K562 (cell line): ENCODE measurements around the gene PAQR8. TPM values are rescaled to one million over a fixed set of nuclear protein-coding genes. Genes with fewer than 3 reads are reported as not detected.

Experiments used
- ATAC-seq: fragments of 200-7000 bp; cut with Tn5 transposase; 3 replicates; pipeline ENCODE4 v1.9.1; 2020; ENCODE audit warnings: moderate library complexity
- BruUV-seq: library from RNA; stranded (reverse); fragments of 400-500 nt; replicated peaks from 2 replicates; lab custom pipeline; 2021; lab: Mats Ljungman, UMichigan
- CTCF ChIA-PET: fragments of 300-600 bp; formaldehyde crosslinking; extraction: SDS; loops from one replicate; lab custom pipeline; 2021; ENCODE audit warnings: low intra/inter-chr PET ratio; lab: Yijun Ruan, JAX
- POLR2A ChIA-PET: fragments of 300-600, 350-650 bp; sonication (Branson Sonifier 250); formaldehyde crosslinking; extraction: SDS; loops from one replicate; lab custom pipeline; 2021; ENCODE audit warnings: antibody characterized with exemption, inconsistent platforms; lab: Yijun Ruan, JAX
- DNase-seq, 4 experiments: peaks; one replicate each; pipeline versions ENCODE4 v3.0.0 to v3.0.0-alpha.2; 2011 to 2018; ENCODE audit warnings: low spot score in 3 of 4, mixed read lengths in 3 of 4; ENCODE audit errors: extremely low read depth in 1 of 4
- FAIRE-seq: peaks from 2 replicates; lab custom pipeline; 2011; peaks lifted over from hg19 to GRCh38; lab: Jason Lieb, UNC
- H2AFZ ChIP-seq: 2 replicates; pipeline ENCODE4 v1.6.0; 2011; ENCODE audit warnings: low read depth, low read length, control low read depth, inconsistent platforms
- H3K27ac ChIP-seq: fragments of 200-600 bp; 3 replicates; pipeline ENCODE4 v1.8.0; 2011; ENCODE audit warnings: low read depth, mild to moderate bottlenecking, control low read depth, inconsistent platforms, low read length, moderate library complexity, mixed read lengths; ENCODE audit errors: extremely low read depth
- H3K27me3 ChIP-seq, 2 experiments: fragments of 300-600 bp in 1 of 2; 2 replicates in 1 of 2; 3 replicates in 1 of 2; pipeline versions ENCODE4 v1.6.0 to v1.8.0; 2011; ENCODE audit warnings: inconsistent platforms in 2 of 2, low read length in 2 of 2, mild to moderate bottlenecking in 1 of 2, mixed read lengths in 1 of 2, moderate library complexity in 1 of 2; ENCODE audit not compliant: control insufficient read depth in 2 of 2, insufficient read depth in 2 of 2
- H3K36me3 ChIP-seq: fragments of 300-600 bp; 3 replicates; pipeline ENCODE4 v1.8.0; 2011; ENCODE audit warnings: mild to moderate bottlenecking, low read length, inconsistent platforms; ENCODE audit not compliant: control insufficient read depth, insufficient read depth
- H3K4me1 ChIP-seq, 2 experiments: fragments of 200-600 bp in 1 of 2; replicated peaks in 1 of 2; 2 replicates in 1 of 2; 3 replicates in 1 of 2; pipeline versions ENCODE4 v1.5.1 to v1.8.0; 2011; ENCODE audit warnings: inconsistent platforms in 2 of 2, low read length in 2 of 2, mild to moderate bottlenecking in 1 of 2, mixed read lengths in 1 of 2, moderate library complexity in 1 of 2; ENCODE audit not compliant: control insufficient read depth in 2 of 2, insufficient read depth in 2 of 2
- H3K4me2 ChIP-seq: 2 replicates; pipeline ENCODE4 v1.6.1; 2011; ENCODE audit warnings: low read length, control low read depth, inconsistent platforms, mixed read lengths; ENCODE audit not compliant: insufficient read depth
- H3K4me3 ChIP-seq: fragments of 200-600 bp; sonication (generic), shearing (Covaris generic); 2 replicates; pipeline ENCODE4 v1.5.1; 2016; ENCODE audit warnings: control low read depth, inconsistent platforms
- H3K79me2 ChIP-seq: fragments of 200-600 bp; 3 replicates; pipeline ENCODE4 v1.8.0; 2011; ENCODE audit warnings: low read length, inconsistent platforms; ENCODE audit not compliant: control insufficient read depth, insufficient read depth
- H3K9ac ChIP-seq, 2 experiments: 2 replicates each; pipeline versions ENCODE4 v1.6.0 to v1.6.1; 2011; ENCODE audit warnings: low read depth in 2 of 2, low read length in 2 of 2, control low read depth in 1 of 2, inconsistent platforms in 1 of 2, mild to moderate bottlenecking in 1 of 2, mixed read lengths in 1 of 2; ENCODE audit not compliant: insufficient read depth in 1 of 2
- H3K9me1 ChIP-seq: one replicate; pipeline ENCODE4 v1.6.0; 2011; ENCODE audit warnings: inconsistent platforms, mild to moderate bottlenecking, low read length, moderate library complexity; ENCODE audit not compliant: control insufficient read depth, insufficient read depth
- H3K9me3 ChIP-seq: replicated peaks from 2 replicates; pipeline ENCODE4 v1.5.1; 2011; ENCODE audit warnings: low read depth, low read length, inconsistent platforms; ENCODE audit not compliant: control insufficient read depth, insufficient read depth
- H4K20me1 ChIP-seq: replicated peaks from 2 replicates; pipeline ENCODE4 v1.6.1; 2011; ENCODE audit warnings: low read length, inconsistent platforms, mixed read lengths; ENCODE audit not compliant: control insufficient read depth, insufficient read depth
- CREB1 ChIP-seq, 2 experiments: sonication (generic) in 1 of 2; formaldehyde crosslinking in 1 of 2; IDR thresholded peaks; 2 replicates each; pipeline versions ENCODE4 v1.6.1 to v1.8.0; 2012 to 2022; ENCODE audit warnings: inconsistent platforms in 1 of 2, mild to moderate bottlenecking in 1 of 2, missing genetic modification reagents in 1 of 2, moderate library complexity in 1 of 2
- ZNF12 ChIP-seq: sonication (generic); formaldehyde crosslinking; IDR thresholded peaks from 2 replicates; pipeline ENCODE4 v1.4.0; 2020; ENCODE audit warnings: mild to moderate bottlenecking, missing genetic modification reagents
- ZNF778 ChIP-seq: fragments of 450-650 bp; formaldehyde crosslinking; IDR thresholded peaks from 2 replicates; pipeline ENCODE4 v1.4.0; 2020; ENCODE audit warnings: mild to moderate bottlenecking, moderate library complexity
- WGBS: fragments of 100-300 bp; shearing (Covaris generic); methylation state at CpG from one replicate; pipeline ENCODE4 v1.1.6; 2016; ENCODE audit warnings: low coverage, mixed read lengths; ENCODE audit not compliant: insufficient coverage; ENCODE audit errors: missing lambda C conversion rate; 5-methylcytosine and 5-hydroxymethylcytosine counted together
- in situ Hi-C: fragments of 300-500 bp; cut with MboI; formaldehyde crosslinking; loops from 4 replicates; pipeline ENCODE4 v1.15.0; 2018; ENCODE audit warnings: inconsistent platforms, mixed read lengths
- intact Hi-C: fragments of 100-400 bp; cut with micrococcal nuclease; formaldehyde crosslinking; loops from 2 replicates; pipeline ENCODE4 v1.14.2; 2022
- polyA plus RNA-seq, 8 experiments: library from polyadenylated mRNA; depleted of rRNA in 4 of 8; stranded (reverse) in 5 of 8; unstranded in 3 of 8; fragments of >200 nt; fragmentation: Nextera tagmentation in 2 of 8; fragmentation: Illumina TruSeq in 1 of 8; extraction: Ambion mirVana in 2 of 8; extraction: Trizol in 1 of 8; gene quantifications; 2 replicates each; pipeline versions ENCODE4 v1.2.1 to v1.2.3, GENCODE V29; 2011 to 2014; ENCODE audit warnings: inconsistent platforms in 1 of 8, missing spikeins in 1 of 8
- total RNA-seq, 7 experiments: library from RNA; depleted of rRNA in 6 of 7; stranded (reverse); fragments of >200 nt in 6 of 7; fragmentation: Illumina TruSeq in 2 of 7; extraction: Trizol in 2 of 7; gene quantifications; 2 replicates each; pipeline versions ENCODE4 v1.2.1 to v1.2.3, GENCODE V29; 2011 to 2021; ENCODE audit warnings: low replicate concordance in 1 of 7
- TF ChIP-seq, protein P1 (sequence below), 2 experiments: fragments of 450-650 bp in 1 of 2; sonication (generic) in 1 of 2; formaldehyde crosslinking in 1 of 2; IDR thresholded peaks in 1 of 2; conservative IDR thresholded peaks in 1 of 2; 2 replicates each; pipeline versions ENCODE4 v1.6.1 to v1.8.1; 2016 to 2023; ENCODE audit warnings: mild to moderate bottlenecking in 2 of 2, moderate library complexity in 2 of 2, inconsistent platforms in 1 of 2, missing genetic modification reagents in 1 of 2
- TF ChIP-seq, protein P2 (sequence below): IDR thresholded peaks from 2 replicates; pipeline ENCODE4 v1.6.1; 2014; ENCODE audit warnings: antibody characterized with exemption

Gene PAQR8
- total and polyA plus RNA-seq, 9 of the 15 experiments (the other 6 are each of a cell fraction or from before 2014, with no cell fraction given) = 1.4 to 10.2 (median 3.5) TPM

DNA sequence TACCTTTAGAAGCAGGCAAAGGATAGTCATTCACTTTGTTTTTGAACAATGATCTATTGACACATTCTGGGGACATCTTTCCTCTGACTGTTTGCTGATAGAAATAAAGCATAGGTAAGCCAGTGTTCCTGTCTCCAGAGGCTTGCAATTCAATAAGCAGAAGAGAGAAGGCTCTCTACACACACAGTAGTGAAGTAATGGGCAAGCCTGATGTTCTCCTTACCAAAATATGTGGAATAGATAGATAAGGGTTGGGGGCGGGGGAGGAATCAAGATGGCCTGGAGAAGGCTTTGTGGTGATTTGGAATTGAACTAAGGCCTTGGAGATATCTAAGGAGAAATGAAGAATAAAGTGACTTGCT lies 27.3 kb downstream of the PAQR8 start (continued):
- TF ChIP-seq, protein P1, sequence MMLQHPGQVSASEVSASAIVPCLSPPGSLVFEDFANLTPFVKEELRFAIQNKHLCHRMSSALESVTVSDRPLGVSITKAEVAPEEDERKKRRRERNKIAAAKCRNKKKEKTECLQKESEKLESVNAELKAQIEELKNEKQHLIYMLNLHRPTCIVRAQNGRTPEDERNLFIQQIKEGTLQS (IDR thresholded peaks at IDR 0.05) = no peak
- TF ChIP-seq, protein P1 (CRISPR knock-in tag; conservative IDR thresholded peaks at IDR 0.05) = no peak
- TF ChIP-seq, protein P2, sequence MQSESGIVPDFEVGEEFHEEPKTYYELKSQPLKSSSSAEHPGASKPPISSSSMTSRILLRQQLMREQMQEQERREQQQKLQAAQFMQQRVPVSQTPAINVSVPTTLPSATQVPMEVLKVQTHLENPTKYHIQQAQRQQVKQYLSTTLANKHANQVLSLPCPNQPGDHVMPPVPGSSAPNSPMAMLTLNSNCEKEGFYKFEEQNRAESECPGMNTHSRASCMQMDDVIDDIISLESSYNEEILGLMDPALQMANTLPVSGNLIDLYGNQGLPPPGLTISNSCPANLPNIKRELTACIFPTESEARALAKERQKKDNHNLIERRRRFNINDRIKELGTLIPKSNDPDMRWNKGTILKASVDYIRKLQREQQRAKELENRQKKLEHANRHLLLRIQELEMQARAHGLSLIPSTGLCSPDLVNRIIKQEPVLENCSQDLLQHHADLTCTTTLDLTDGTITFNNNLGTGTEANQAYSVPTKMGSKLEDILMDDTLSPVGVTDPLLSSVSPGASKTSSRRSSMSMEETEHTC = no peak

DNA sequence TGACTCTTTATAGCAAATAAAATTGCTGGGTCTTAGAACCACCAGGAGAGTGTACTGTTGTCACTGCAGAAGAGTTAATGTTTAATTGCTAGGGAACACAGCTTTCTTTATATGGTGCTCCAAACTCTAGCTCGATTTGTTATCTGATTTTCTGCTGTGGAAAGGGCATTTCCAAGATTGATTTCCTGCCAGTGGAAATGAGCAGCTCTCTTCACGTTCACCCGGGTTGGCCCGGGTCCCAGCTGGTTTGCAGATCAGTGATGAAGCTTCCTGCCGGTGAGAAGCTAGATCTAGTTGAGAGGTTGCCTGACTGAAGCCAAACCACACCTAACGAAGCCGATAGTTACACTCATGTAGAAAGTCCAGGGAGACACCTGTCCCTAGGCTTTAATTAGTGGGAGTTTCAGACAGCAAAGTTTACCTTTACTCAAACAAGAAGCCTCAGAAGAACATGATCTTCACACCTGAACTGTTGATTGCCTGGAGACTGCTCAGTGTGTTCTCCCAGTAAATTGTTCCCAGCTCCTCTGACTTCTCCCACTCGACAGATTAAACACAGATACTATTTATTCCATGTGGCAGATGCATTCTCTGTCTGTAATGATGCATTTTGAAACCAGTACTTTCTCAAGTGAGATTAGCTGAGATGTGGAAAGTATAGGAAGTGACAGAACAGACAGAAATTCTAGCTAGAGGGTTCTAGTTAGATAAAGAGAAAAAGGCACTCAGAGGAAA lies 27.8 kb downstream of the PAQR8 start:
- DNase-seq = peak; percentile 51 to 66 (median 60)
- FAIRE-seq = peak; percentile 85
- H2AFZ ChIP-seq = peak overlapping the region; percentile 73
- BruUV-seq = no TSS peak
- ChIA-PET POLR2A (interaction anchor here (0.7 to 2.0 kb wide), 4 partner anchors 9 to 326 kb away, joined by 3 to 5 read pairs (median 3); no protein-coding TSS in a partner anchor), CTCF (no interaction called here)
- H3K9me3 ChIP-seq = 0 out of 2 replicates have a peak, but pooled peaks cover 2% of the 10 kb centered on the region
- intact Hi-C loops = loop anchor here (2.0 kb wide), 1 partner anchor 105 kb away; the partner anchor contains the start of gene MCM3
- no peaks in the 10 kb centered on the region for H3K9me1 ChIP-seq
- in situ Hi-C loops = loop anchor here (5.0 kb wide), 1 partner anchor 97 kb away; no protein-coding TSS in a partner anchor
- H3K27ac ChIP-seq = peak overlapping the region; percentile 75
- no peaks in the 10 kb centered on the region for H3K27me3 ChIP-seq
- peak overlapping the region; percentile 59 to 79; a peak in 3 of 4 replicates for H3K9ac ChIP-seq
- 2% methylated on average over 8 of the region's 8 CpGs for whole genome bisulfite sequencing
- ATAC-seq = peak; percentile 70
- H3K79me2 ChIP-seq = no peaks in the 10 kb centered on the region
- H3K36me3 ChIP-seq = no peaks in the 10 kb centered on the region
- peaks cover 11 to 37% of the 10 kb centered on the region in 2 experiments; a peak in 4 of 5 replicates for H3K4me1 ChIP-seq
- 0 out of 2 replicates have a peak overlapping the region, but pooled peaks have one; percentile 2 for H3K4me3 ChIP-seq
- no peaks in the 10 kb centered on the region for H4K20me1 ChIP-seq
- H3K4me2 ChIP-seq = peak overlapping the region; percentile 67
- TF ChIP-seq ZNF12 (CRISPR knock-in tag) (no peak), CREB1 (IDR thresholded peaks at IDR 0.05) (no peak), CREB1 (CRISPR knock-in tag; IDR thresholded peaks at IDR 0.05) (no peak), ZNF778 (CRISPR knock-in tag) (no peak)
